Measurements from ENCODE around the gene EIF2S1. TPM values are rescaled to one million over a fixed set of nuclear protein-coding genes. Genes with fewer than 3 reads are reported as not detected.

Gene EIF2S1
- polyA plus RNA-seq, 1 donor from 2014 or later: 108 TPM

- Histone ChIP-seq H3K9me3 (ENCODE audit: low read length) (no peaks in the 10 kb centered on the region), H3K9ac (ENCODE audit: low read length) (no peak overlapping the region), H2AFZ (ENCODE audit: low read depth, low read length) (no peak overlapping the region), H3K36me3 (ENCODE audit: insufficient read depth, low read length) (no peaks in the 10 kb centered on the region), H3K27me3 (ENCODE audit: insufficient read depth, low read depth, low read length) (no peaks in the 10 kb centered on the region), H3K79me2 (replicated peaks; ENCODE audit: insufficient read depth, low read length) (no peaks in the 10 kb centered on the region), H3K4me3 (ENCODE audit: low read length) (no peak overlapping the region), H3K4me2 (ENCODE audit: low read length) (no peak overlapping the region), H3F3A (ENCODE audit: insufficient read depth, low read length, poor library complexity, severe bottlenecking) (no peaks in the 10 kb centered on the region), H3K27ac (ENCODE audit: low read length) (no peak overlapping the region), H4K20me1 (ENCODE audit: insufficient read depth) (no peaks in the 10 kb centered on the region), H3K9me2 (ENCODE audit: insufficient read depth, low read length) (no peaks in the 10 kb centered on the region)
- TF ChIP-seq EZH2 (IDR thresholded peaks at IDR 0.05; ENCODE audit: borderline replicate concordance, insufficient read depth, low read length, poor library complexity, severe bottlenecking) (no peak), POLR2AphosphoS5 (IDR thresholded peaks at IDR 0.05) (no peak), SMC3 (conservative IDR thresholded peaks at IDR 0.05; ENCODE audit: poor library complexity) (no peak), EP300 (conservative IDR thresholded peaks at IDR 0.05; ENCODE audit: poor library complexity, severe bottlenecking) (no peak), RAD21 (conservative IDR thresholded peaks at IDR 0.05) (no peak), TAF1 (IDR thresholded peaks at IDR 0.05; ENCODE audit: low read depth) (no peak)
Observed at GRCh38 chr14:67391268-67391667, 31.1 kb downstream of the EIF2S1 start.

GRCh38 chr14:67392123-67392522 lies 32.0 kb downstream of the EIF2S1 start:
- Histone ChIP-seq H3K9me3 (ENCODE audit: low read length) (no peaks in the 10 kb centered on the region), H3K79me2 (replicated peaks; ENCODE audit: insufficient read depth, low read length) (no peaks in the 10 kb centered on the region), H3K4me2 (ENCODE audit: low read length) (no peak overlapping the region), H3K27me3 (ENCODE audit: insufficient read depth, low read depth, low read length) (no peaks in the 10 kb centered on the region), H4K20me1 (ENCODE audit: insufficient read depth) (no peaks in the 10 kb centered on the region), H3K9ac (ENCODE audit: low read length) (no peak overlapping the region), H3F3A (ENCODE audit: insufficient read depth, low read length, poor library complexity, severe bottlenecking) (no peaks in the 10 kb centered on the region), H2AFZ (ENCODE audit: low read depth, low read length) (no peak overlapping the region), H3K4me3 (ENCODE audit: low read length) (no peak overlapping the region), H3K9me2 (ENCODE audit: insufficient read depth, low read length) (no peaks in the 10 kb centered on the region), H3K27ac (ENCODE audit: low read length) (no peak overlapping the region), H3K36me3 (ENCODE audit: insufficient read depth, low read length) (no peaks in the 10 kb centered on the region)
- TF ChIP-seq REST (IDR thresholded peaks at IDR 0.05; ENCODE audit: borderline replicate concordance) (no peak), RAD21 (conservative IDR thresholded peaks at IDR 0.05) (no peak), SMC3 (conservative IDR thresholded peaks at IDR 0.05; ENCODE audit: poor library complexity) (no peak), MXI1 (conservative IDR thresholded peaks at IDR 0.05; ENCODE audit: poor library complexity, severe bottlenecking) (no peak), EZH2 (IDR thresholded peaks at IDR 0.05; ENCODE audit: borderline replicate concordance, insufficient read depth, low read length, poor library complexity, severe bottlenecking) (no peak), EP300 (conservative IDR thresholded peaks at IDR 0.05; ENCODE audit: poor library complexity, severe bottlenecking) (no peak), POLR2AphosphoS5 (IDR thresholded peaks at IDR 0.05) (no peak)

- H4K20me1 ChIP-seq (ENCODE audit: insufficient read depth): no peaks in the 10 kb centered on the region
- no peaks in the 10 kb centered on the region for H3K9me3 ChIP-seq (ENCODE audit: low read length)
- no peak overlapping the region for H3K9ac ChIP-seq (ENCODE audit: low read length)
- H3K27ac ChIP-seq (ENCODE audit: low read length): no peak overlapping the region
- H3K27me3 ChIP-seq (ENCODE audit: insufficient read depth, low read depth, low read length): no peaks in the 10 kb centered on the region
- no peaks in the 10 kb centered on the region for H3K9me2 ChIP-seq (ENCODE audit: insufficient read depth, low read length)
- H3K4me3 ChIP-seq (ENCODE audit: low read length): no peak overlapping the region
- no peaks in the 10 kb centered on the region for H3K36me3 ChIP-seq (ENCODE audit: insufficient read depth, low read length)
- TF ChIP-seq EZH2 (IDR thresholded peaks at IDR 0.05; ENCODE audit: borderline replicate concordance, insufficient read depth, low read length, poor library complexity, severe bottlenecking): no peak
- no peak for TF ChIP-seq SMC3 (conservative IDR thresholded peaks at IDR 0.05; ENCODE audit: poor library complexity)
- no peak for TF ChIP-seq RAD21 (conservative IDR thresholded peaks at IDR 0.05)
- no peak for TF ChIP-seq EP300 (conservative IDR thresholded peaks at IDR 0.05; ENCODE audit: poor library complexity, severe bottlenecking)
- no peak for TF ChIP-seq MXI1 (conservative IDR thresholded peaks at IDR 0.05; ENCODE audit: poor library complexity, severe bottlenecking)
- TF ChIP-seq TAF1 (IDR thresholded peaks at IDR 0.05; ENCODE audit: low read depth): no peak
- no peak for TF ChIP-seq REST (IDR thresholded peaks at IDR 0.05; ENCODE audit: borderline replicate concordance)
- TF ChIP-seq POLR2AphosphoS5 (IDR thresholded peaks at IDR 0.05): no peak
- no peak for TF ChIP-seq CTCF (IDR thresholded peaks at IDR 0.05; ENCODE audit: poor library complexity, severe bottlenecking)
- H3K4me2 ChIP-seq (ENCODE audit: low read length): no peak overlapping the region
- H3K79me2 ChIP-seq (replicated peaks; ENCODE audit: insufficient read depth, low read length): no peaks in the 10 kb centered on the region
- no peaks in the 10 kb centered on the region for H3F3A ChIP-seq (ENCODE audit: insufficient read depth, low read length, poor library complexity, severe bottlenecking)
- no peak overlapping the region for H2AFZ ChIP-seq (ENCODE audit: low read depth, low read length)
Observed at GRCh38 chr14:67392800-67393199, 32.7 kb downstream of the EIF2S1 start.
